Panc1 (cell line): ENCODE results near the gene SPATA33. TPM values are rescaled to one million over a fixed set of nuclear protein-coding genes. Genes with fewer than 3 reads are reported as not detected.

Source experiments
- ATAC-seq: fragments of 200-7000 bp; cut with Tn5 transposase; 2 replicates; pipeline ENCODE4 v1.9.1; 2020; ENCODE audit warnings: mild to moderate bottlenecking, moderate library complexity
- BruUV-seq: library from RNA; stranded (reverse); fragments of 400-500 nt; replicated peaks from 2 replicates; lab custom pipeline; 2021; lab: Mats Ljungman, UMichigan
- CTCF ChIA-PET: fragments of 300-600 bp; sonication (Branson Sonifier 250); formaldehyde crosslinking; loops from one replicate; lab custom pipeline; 2022; ENCODE audit warnings: antibody characterized with exemption; lab: Charles Lee
- POLR2A ChIA-PET: fragments of 300-600 bp; sonication (Branson Sonifier 250); formaldehyde crosslinking; loops from one replicate; lab custom pipeline; 2022; ENCODE audit warnings: antibody characterized with exemption; lab: Charles Lee
- DNase-seq: peaks from one replicate; pipeline ENCODE4 v3.0.0-alpha.2; 2010; ENCODE audit warnings: low read depth, low spot score
- H3K27ac ChIP-seq: 2 replicates; pipeline ENCODE4 v1.5.1; 2011; ENCODE audit warnings: mild to moderate bottlenecking, low read length, inconsistent platforms
- H3K27me3 ChIP-seq: fragments of 200-500 bp; sonication (Bioruptor generic); 2 replicates; pipeline ENCODE4 v1.6.0; 2014; ENCODE audit warnings: low read length, inconsistent platforms; ENCODE audit not compliant: control insufficient read depth, insufficient read depth
- H3K36me3 ChIP-seq: fragments of 200-500 bp; sonication (Bioruptor generic); 2 replicates; pipeline ENCODE4 v1.5.1; 2014; ENCODE audit warnings: inconsistent platforms, mild to moderate bottlenecking, low read length, moderate library complexity; ENCODE audit not compliant: control insufficient read depth, insufficient read depth
- H3K4me1 ChIP-seq: 2 replicates; pipeline ENCODE4 v1.5.1; 2011; ENCODE audit warnings: inconsistent platforms, mild to moderate bottlenecking, low read length, moderate library complexity; ENCODE audit not compliant: control insufficient read depth, insufficient read depth
- H3K4me3 ChIP-seq, 2 experiments: 2 replicates each; pipeline ENCODE4 v1.5.1; 2011 to 2012; ENCODE audit warnings: low read depth in 2 of 2, low read length in 2 of 2, mild to moderate bottlenecking in 2 of 2, inconsistent platforms in 1 of 2, moderate library complexity in 1 of 2
- H3K9me3 ChIP-seq: fragments of 200-500 bp; sonication (Bioruptor generic); 2 replicates; pipeline ENCODE4 v1.5.1; 2014; ENCODE audit warnings: low read depth, mild to moderate bottlenecking, inconsistent platforms, low read length, moderate library complexity; ENCODE audit not compliant: control insufficient read depth, insufficient read depth
- POLR2AphosphoS5 ChIP-seq: IDR thresholded peaks from 2 replicates; pipeline ENCODE4 v1.6.1; 2012; ENCODE audit warnings: mild to moderate bottlenecking, low read depth, low read length, moderate library complexity
- SIN3A ChIP-seq: IDR thresholded peaks from 2 replicates; pipeline ENCODE4 v1.6.1; 2012; ENCODE audit warnings: low read depth, mild to moderate bottlenecking, low read length, moderate library complexity, borderline replicate concordance; ENCODE audit not compliant: insufficient read depth
- TCF7L2 ChIP-seq: IDR thresholded peaks from 2 replicates; pipeline ENCODE4 v1.6.1; 2011; ENCODE audit warnings: mild to moderate bottlenecking, low read depth, low read length, inconsistent platforms
- in situ Hi-C: cut with HindIII; loops from 2 replicates; pipeline ENCODE4 v1.10.0; 2016; ENCODE audit warnings: low sequenced_read_pairs, low pct_unique_long_range_greater_than_20kb
- intact Hi-C: fragments of 100-400 bp; cut with micrococcal nuclease; formaldehyde crosslinking; loops from one replicate; pipeline ENCODE4 v1.10.0; 2022; ENCODE audit not compliant: unreplicated experiment
- total RNA-seq: library from RNA; stranded (reverse); gene quantifications from one replicate; pipeline ENCODE4 v1.2.1, GENCODE V29; 2021; ENCODE audit not compliant: unreplicated experiment
- TF ChIP-seq, protein P1 (sequence below), 2 experiments: IDR thresholded peaks; 2 replicates each; pipeline ENCODE4 v1.6.1; 2011 to 2012; ENCODE audit warnings: low read depth in 2 of 2, control low read depth in 1 of 2, low read length in 1 of 2, mild to moderate bottlenecking in 1 of 2, moderate library complexity in 1 of 2; ENCODE audit not compliant: insufficient read depth in 1 of 2
- TF ChIP-seq, protein P2 (sequence below): fragments of 450-650 bp; IDR thresholded peaks from 2 replicates; pipeline ENCODE4 v1.5.1; 2017; ENCODE audit warnings: mild to moderate bottlenecking

The SPATA33 gene
- total RNA-seq, 1 experiment from 2014 or later, result 18.3 TPM

GRCh38 chr16:89697161-89697615 is 39.6 kb downstream of the SPATA33 start:
- no peak for TF ChIP-seq TCF7L2
- TF ChIP-seq, protein P1, sequence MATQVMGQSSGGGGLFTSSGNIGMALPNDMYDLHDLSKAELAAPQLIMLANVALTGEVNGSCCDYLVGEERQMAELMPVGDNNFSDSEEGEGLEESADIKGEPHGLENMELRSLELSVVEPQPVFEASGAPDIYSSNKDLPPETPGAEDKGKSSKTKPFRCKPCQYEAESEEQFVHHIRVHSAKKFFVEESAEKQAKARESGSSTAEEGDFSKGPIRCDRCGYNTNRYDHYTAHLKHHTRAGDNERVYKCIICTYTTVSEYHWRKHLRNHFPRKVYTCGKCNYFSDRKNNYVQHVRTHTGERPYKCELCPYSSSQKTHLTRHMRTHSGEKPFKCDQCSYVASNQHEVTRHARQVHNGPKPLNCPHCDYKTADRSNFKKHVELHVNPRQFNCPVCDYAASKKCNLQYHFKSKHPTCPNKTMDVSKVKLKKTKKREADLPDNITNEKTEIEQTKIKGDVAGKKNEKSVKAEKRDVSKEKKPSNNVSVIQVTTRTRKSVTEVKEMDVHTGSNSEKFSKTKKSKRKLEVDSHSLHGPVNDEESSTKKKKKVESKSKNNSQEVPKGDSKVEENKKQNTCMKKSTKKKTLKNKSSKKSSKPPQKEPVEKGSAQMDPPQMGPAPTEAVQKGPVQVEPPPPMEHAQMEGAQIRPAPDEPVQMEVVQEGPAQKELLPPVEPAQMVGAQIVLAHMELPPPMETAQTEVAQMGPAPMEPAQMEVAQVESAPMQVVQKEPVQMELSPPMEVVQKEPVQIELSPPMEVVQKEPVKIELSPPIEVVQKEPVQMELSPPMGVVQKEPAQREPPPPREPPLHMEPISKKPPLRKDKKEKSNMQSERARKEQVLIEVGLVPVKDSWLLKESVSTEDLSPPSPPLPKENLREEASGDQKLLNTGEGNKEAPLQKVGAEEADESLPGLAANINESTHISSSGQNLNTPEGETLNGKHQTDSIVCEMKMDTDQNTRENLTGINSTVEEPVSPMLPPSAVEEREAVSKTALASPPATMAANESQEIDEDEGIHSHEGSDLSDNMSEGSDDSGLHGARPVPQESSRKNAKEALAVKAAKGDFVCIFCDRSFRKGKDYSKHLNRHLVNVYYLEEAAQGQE (IDR thresholded peaks at IDR 0.05; ENCODE audit: insufficient read depth in 1 of 2, low read depth in 2 of 2, low read length in 1 of 2), result no peak
- TF ChIP-seq POLR2AphosphoS5, result no peak; the same call in 1 of the 2 replicates
- TF ChIP-seq SIN3A, result no peak
- TF ChIP-seq, protein P2, sequence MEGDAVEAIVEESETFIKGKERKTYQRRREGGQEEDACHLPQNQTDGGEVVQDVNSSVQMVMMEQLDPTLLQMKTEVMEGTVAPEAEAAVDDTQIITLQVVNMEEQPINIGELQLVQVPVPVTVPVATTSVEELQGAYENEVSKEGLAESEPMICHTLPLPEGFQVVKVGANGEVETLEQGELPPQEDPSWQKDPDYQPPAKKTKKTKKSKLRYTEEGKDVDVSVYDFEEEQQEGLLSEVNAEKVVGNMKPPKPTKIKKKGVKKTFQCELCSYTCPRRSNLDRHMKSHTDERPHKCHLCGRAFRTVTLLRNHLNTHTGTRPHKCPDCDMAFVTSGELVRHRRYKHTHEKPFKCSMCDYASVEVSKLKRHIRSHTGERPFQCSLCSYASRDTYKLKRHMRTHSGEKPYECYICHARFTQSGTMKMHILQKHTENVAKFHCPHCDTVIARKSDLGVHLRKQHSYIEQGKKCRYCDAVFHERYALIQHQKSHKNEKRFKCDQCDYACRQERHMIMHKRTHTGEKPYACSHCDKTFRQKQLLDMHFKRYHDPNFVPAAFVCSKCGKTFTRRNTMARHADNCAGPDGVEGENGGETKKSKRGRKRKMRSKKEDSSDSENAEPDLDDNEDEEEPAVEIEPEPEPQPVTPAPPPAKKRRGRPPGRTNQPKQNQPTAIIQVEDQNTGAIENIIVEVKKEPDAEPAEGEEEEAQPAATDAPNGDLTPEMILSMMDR, result no peak
- ChIA-PET POLR2A (no interaction called here), CTCF (no interaction called here)
- H3K4me1 ChIP-seq, result peaks cover 4% of the 10 kb centered on the region; the same call in 1 of the 2 replicates
- in situ Hi-C loops, result no loop called here
- no peaks in the 10 kb centered on the region; the same call in 1 of the 2 replicates for H3K36me3 ChIP-seq
- ATAC-seq (no peak), DNase-seq (no peak)
- no peak overlapping the region for H3K4me3 ChIP-seq
- H3K27me3 ChIP-seq, result no peaks in the 10 kb centered on the region
- intact Hi-C loops, result no loop called here
- H3K9me3 ChIP-seq, result no peaks in the 10 kb centered on the region
- no TSS peak for BruUV-seq
- no peak overlapping the region for H3K27ac ChIP-seq

- CTCF ChIA-PET, result no interaction called here
- in situ Hi-C loops, result no loop called here
- no peaks in the 10 kb centered on the region for H3K9me3 ChIP-seq
These were observed 40.1 kb downstream of the SPATA33 start for GRCh38 chr16:89697616-89698331.

More at GRCh38 chr16:89697616-89698331, 40.1 kb downstream of the SPATA33 start:
- Histone ChIP-seq H3K27ac (no peak overlapping the region), H3K27me3 (no peaks in the 10 kb centered on the region), H3K4me1 (peaks cover 4% of the 10 kb centered on the region; the same call in 1 of the 2 replicates), H3K4me3 (no peak overlapping the region), H3K36me3 (no peaks in the 10 kb centered on the region; the same call in 1 of the 2 replicates)
- intact Hi-C loops, result no loop called here
- BruUV-seq, result no TSS peak
- TF ChIP-seq, protein P1 (IDR thresholded peaks at IDR 0.05; ENCODE audit: insufficient read depth in 1 of 2, low read depth in 2 of 2, low read length in 1 of 2), result no peak
- TF ChIP-seq, protein P2, result no peak
- TF ChIP-seq POLR2AphosphoS5, result no peak
- TF ChIP-seq TCF7L2, result no peak
- no peak for TF ChIP-seq SIN3A
- DNase-seq (no peak), ATAC-seq (no peak)
- POLR2A ChIA-PET, result interaction anchor here (0.6 kb wide), 2 partner anchors 92 to 122 kb away, joined by 11 to 12 read pairs; partner anchors contain the start of gene CPNE7
